ENCODE measurements around the gene SFXN5. TPM values are rescaled to one million over a fixed set of nuclear protein-coding genes. Genes with fewer than 3 reads are reported as not detected.
A peak's percentile ranks its signal among the peaks of the same experiment; 100 is the strongest.

SFXN5 gene
- total RNA-seq, 1 experiment from 2014 or later, result 27.8 TPM

GRCh38 chr2:73069041-73069854 lies 2.3 kb downstream of the SFXN5 start:
- Histone ChIP-seq H3K36me3 (ENCODE audit: control insufficient read depth, insufficient read depth, low read length) (no peaks in the 10 kb centered on the region; the same call in 1 of the 2 replicates), H3K27me3 (ENCODE audit: control insufficient read depth, insufficient read depth, low read length) (no peaks in the 10 kb centered on the region), H3K4me1 (ENCODE audit: control insufficient read depth, insufficient read depth, low read length) (peaks cover 39% of the 10 kb centered on the region), H3K4me3 (ENCODE audit: low read depth in 2 of 2, low read length in 2 of 2) (peak overlapping the region; percentile 76 to 90), H3K27ac (ENCODE audit: low read length) (peak overlapping the region; percentile 89), H3K9me3 (ENCODE audit: control insufficient read depth, insufficient read depth, low read depth, low read length) (no peaks in the 10 kb centered on the region)
- ChIA-PET CTCF (interaction anchor here (0.8 kb wide), 1 partner anchor 29 kb away, joined by 5 read pairs; no protein-coding TSS in a partner anchor), POLR2A (no interaction called here)
- intact Hi-C loops (cut with micrococcal nuclease; ENCODE audit: unreplicated experiment) (no loop called here), in situ Hi-C loops (cut with HindIII; ENCODE audit: low pct_unique_long_range_greater_than_20kb, low sequenced_read_pairs) (no loop called here)
- ATAC-seq (no peak), DNase-seq (ENCODE audit: low read depth, low spot score) (no peak)
- TF ChIP-seq, protein P1, sequence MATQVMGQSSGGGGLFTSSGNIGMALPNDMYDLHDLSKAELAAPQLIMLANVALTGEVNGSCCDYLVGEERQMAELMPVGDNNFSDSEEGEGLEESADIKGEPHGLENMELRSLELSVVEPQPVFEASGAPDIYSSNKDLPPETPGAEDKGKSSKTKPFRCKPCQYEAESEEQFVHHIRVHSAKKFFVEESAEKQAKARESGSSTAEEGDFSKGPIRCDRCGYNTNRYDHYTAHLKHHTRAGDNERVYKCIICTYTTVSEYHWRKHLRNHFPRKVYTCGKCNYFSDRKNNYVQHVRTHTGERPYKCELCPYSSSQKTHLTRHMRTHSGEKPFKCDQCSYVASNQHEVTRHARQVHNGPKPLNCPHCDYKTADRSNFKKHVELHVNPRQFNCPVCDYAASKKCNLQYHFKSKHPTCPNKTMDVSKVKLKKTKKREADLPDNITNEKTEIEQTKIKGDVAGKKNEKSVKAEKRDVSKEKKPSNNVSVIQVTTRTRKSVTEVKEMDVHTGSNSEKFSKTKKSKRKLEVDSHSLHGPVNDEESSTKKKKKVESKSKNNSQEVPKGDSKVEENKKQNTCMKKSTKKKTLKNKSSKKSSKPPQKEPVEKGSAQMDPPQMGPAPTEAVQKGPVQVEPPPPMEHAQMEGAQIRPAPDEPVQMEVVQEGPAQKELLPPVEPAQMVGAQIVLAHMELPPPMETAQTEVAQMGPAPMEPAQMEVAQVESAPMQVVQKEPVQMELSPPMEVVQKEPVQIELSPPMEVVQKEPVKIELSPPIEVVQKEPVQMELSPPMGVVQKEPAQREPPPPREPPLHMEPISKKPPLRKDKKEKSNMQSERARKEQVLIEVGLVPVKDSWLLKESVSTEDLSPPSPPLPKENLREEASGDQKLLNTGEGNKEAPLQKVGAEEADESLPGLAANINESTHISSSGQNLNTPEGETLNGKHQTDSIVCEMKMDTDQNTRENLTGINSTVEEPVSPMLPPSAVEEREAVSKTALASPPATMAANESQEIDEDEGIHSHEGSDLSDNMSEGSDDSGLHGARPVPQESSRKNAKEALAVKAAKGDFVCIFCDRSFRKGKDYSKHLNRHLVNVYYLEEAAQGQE (IDR thresholded peaks at IDR 0.05; ENCODE audit: insufficient read depth in 1 of 2, low read depth in 2 of 2, low read length in 1 of 2), result no peak
- TF ChIP-seq CTCF (IDR thresholded peaks at IDR 0.05), result no peak
- TF ChIP-seq POLR2AphosphoS5 (IDR thresholded peaks at IDR 0.05; ENCODE audit: low read depth, low read length), result no peak
- no peak for TF ChIP-seq SIN3A (IDR thresholded peaks at IDR 0.05; ENCODE audit: borderline replicate concordance, insufficient read depth, low read depth, low read length)
- no peak for TF ChIP-seq TCF7L2 (IDR thresholded peaks at IDR 0.05; ENCODE audit: low read depth, low read length)
- no TSS peak for BruUV-seq (replicated peaks)

GRCh38 chr2:73068147-73068546 lies 3.4 kb downstream of the SFXN5 start:
- intact Hi-C loops (cut with micrococcal nuclease; ENCODE audit: unreplicated experiment), result no loop called here
- no peaks in the 10 kb centered on the region for H3K9me3 ChIP-seq (ENCODE audit: control insufficient read depth, insufficient read depth, low read depth, low read length)
- DNase-seq (ENCODE audit: low read depth, low spot score) (no peak), ATAC-seq (no peak)
- no peak overlapping the region for H3K27ac ChIP-seq (ENCODE audit: low read length)
- H3K4me3 ChIP-seq (ENCODE audit: low read depth in 2 of 2, low read length in 2 of 2), result no peak overlapping the region
- ChIA-PET POLR2A (no interaction called here), CTCF (no interaction called here)
- no peak for TF ChIP-seq CTCF (IDR thresholded peaks at IDR 0.05)
- no peak for TF ChIP-seq TCF7L2 (IDR thresholded peaks at IDR 0.05; ENCODE audit: low read depth, low read length)
- no peak for TF ChIP-seq POLR2AphosphoS5 (IDR thresholded peaks at IDR 0.05; ENCODE audit: low read depth, low read length)
- TF ChIP-seq, protein P1 (IDR thresholded peaks at IDR 0.05; ENCODE audit: insufficient read depth in 1 of 2, low read depth in 2 of 2, low read length in 1 of 2), result no peak
- TF ChIP-seq SIN3A (IDR thresholded peaks at IDR 0.05; ENCODE audit: borderline replicate concordance, insufficient read depth, low read depth, low read length), result no peak
- H3K4me1 ChIP-seq (ENCODE audit: control insufficient read depth, insufficient read depth, low read length), result peaks cover 50% of the 10 kb centered on the region
- BruUV-seq (replicated peaks), result TSS peak; percentile 48
- no peaks in the 10 kb centered on the region for H3K27me3 ChIP-seq (ENCODE audit: control insufficient read depth, insufficient read depth, low read length)
- in situ Hi-C loops (cut with HindIII; ENCODE audit: low pct_unique_long_range_greater_than_20kb, low sequenced_read_pairs), result no loop called here
- no peaks in the 10 kb centered on the region; the same call in 1 of the 2 replicates for H3K36me3 ChIP-seq (ENCODE audit: control insufficient read depth, insufficient read depth, low read length)

All from Panc1 (cell line).